BJ (cell line): Measurements from ENCODE around the gene MAS1L. TPM values are rescaled to one million over a fixed set of nuclear protein-coding genes. Genes with fewer than 3 reads are reported as not detected.

Experiments used
- CTCF ChIA-PET: fragments of 350-600 bp; formaldehyde crosslinking; extraction: SDS; loops from one replicate; lab custom pipeline; 2021; ENCODE audit warnings: antibody characterized with exemption, inconsistent platforms; lab: Yijun Ruan, JAX
- POLR2A ChIA-PET: fragments of 300-600 bp; sonication (Branson Sonifier 250); formaldehyde crosslinking; extraction: SDS; loops from one replicate; lab custom pipeline; 2021; ENCODE audit warnings: antibody characterized with exemption; lab: Charles Lee
- DNase-seq: peaks from one replicate; pipeline ENCODE4 v3.0.0-alpha.2; 2011; ENCODE audit warnings: low read depth
- H3K27me3 ChIP-seq: 2 replicates; pipeline ENCODE4 v1.6.0; 2011; ENCODE audit warnings: low read length; ENCODE audit not compliant: control insufficient read depth, insufficient read depth
- H3K36me3 ChIP-seq: 2 replicates; pipeline ENCODE4 v1.5.1; 2011; ENCODE audit warnings: low read length; ENCODE audit not compliant: control insufficient read depth, insufficient read depth
- H3K4me3 ChIP-seq: 2 replicates; pipeline ENCODE4 v1.5.1; 2011; ENCODE audit warnings: low read depth, mild to moderate bottlenecking, control low read depth, low read length
- CTCF ChIP-seq: IDR thresholded peaks from 2 replicates; pipeline ENCODE4 v1.5.1; 2011; ENCODE audit warnings: low read depth, mild to moderate bottlenecking, control low read depth, inconsistent platforms, low read length, moderate library complexity; ENCODE audit not compliant: insufficient read depth
- polyA minus RNA-seq: library from RNA; depleted of rRNA, polyadenylated mRNA; stranded (reverse); fragments of >200 nt; gene quantifications from 2 replicates; pipeline ENCODE4 v1.2.3, GENCODE V29; 2011; rRNA and poly(A)+ RNA removed
- polyA plus RNA-seq: library from polyadenylated mRNA; depleted of rRNA; stranded (reverse); fragments of >200 nt; gene quantifications from 2 replicates; pipeline ENCODE4 v1.2.3, GENCODE V29; 2011; rRNA removed

MAS1L gene, protein sequence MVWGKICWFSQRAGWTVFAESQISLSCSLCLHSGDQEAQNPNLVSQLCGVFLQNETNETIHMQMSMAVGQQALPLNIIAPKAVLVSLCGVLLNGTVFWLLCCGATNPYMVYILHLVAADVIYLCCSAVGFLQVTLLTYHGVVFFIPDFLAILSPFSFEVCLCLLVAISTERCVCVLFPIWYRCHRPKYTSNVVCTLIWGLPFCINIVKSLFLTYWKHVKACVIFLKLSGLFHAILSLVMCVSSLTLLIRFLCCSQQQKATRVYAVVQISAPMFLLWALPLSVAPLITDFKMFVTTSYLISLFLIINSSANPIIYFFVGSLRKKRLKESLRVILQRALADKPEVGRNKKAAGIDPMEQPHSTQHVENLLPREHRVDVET
- polyA plus RNA-seq (not detected in 2 replicates), polyA minus RNA-seq (not detected in 2 replicates)

DNA sequence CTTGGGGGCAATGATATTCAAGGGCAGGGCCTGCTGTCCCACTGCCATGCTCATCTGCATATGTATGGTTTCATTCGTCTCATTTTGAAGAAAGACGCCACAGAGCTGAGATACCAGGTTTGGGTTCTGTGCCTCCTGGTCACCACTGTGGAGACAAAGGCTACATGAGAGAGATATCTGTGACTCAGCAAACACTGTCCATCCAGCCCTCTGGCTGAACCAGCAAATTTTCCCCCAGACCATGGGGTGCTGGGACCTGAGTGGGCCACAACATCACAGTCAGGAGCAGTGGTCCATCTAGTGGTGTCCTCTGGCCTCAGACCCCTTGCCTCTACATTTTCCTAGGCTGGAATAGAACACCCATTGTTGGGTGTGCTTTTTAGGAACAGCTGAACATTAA, at the start of gene MAS1L:
Gene MAS1L (minus strand): TSS at position 297 of the 400 bp plus-strand sequence. CDS start 54 bp downstream, at position 243.
- no peak for TF ChIP-seq CTCF
- Histone ChIP-seq H3K36me3 (no peaks in the 10 kb centered on the region), H3K4me3 (no peak within 1 kb of the TSS), H3K27me3 (no peaks in the 10 kb centered on the region)
- ChIA-PET POLR2A (no interaction called here), CTCF (no interaction called here)
- no peak for DNase-seq

DNA sequence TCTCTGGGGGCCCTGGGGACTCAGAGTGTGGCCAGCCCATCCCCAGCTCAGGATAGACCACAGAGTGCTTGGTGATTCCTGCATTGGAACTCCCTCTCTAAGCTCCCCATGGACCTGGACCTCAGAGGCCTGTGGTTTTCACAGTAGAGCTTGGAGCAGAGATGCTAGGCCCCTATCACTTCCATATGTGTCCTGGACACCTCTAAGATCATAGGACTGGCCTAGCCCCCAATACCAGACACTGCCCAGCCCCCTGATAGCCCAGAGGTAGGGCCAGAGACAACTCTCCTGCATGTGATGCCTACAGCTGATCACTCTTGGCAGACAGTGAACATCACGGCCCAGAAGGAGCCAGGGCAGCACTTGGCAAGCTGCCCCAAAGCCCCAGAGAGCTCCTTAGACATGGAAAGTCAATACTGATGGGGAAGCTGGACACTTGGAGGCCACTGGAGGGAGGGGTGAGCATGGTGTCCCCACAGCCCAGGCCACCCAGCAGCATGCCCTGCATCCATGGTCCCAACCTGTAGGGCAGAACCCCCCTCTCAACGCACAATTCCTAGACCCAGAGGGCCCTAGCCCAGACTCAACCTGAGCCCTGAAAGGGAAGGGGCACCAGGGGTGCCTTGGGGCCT, 44.7 kb upstream of the MAS1L start:
- H3K4me3 ChIP-seq, result no peak overlapping the region
- H3K36me3 ChIP-seq, result no peaks in the 10 kb centered on the region; the same call in 1 of the 2 replicates
- no peak for DNase-seq
- ChIA-PET CTCF (no interaction called here), POLR2A (no interaction called here)
- TF ChIP-seq CTCF, result no peak
- no peaks in the 10 kb centered on the region for H3K27me3 ChIP-seq

- no peak for DNase-seq
- Histone ChIP-seq H3K27me3 (no peaks in the 10 kb centered on the region), H3K4me3 (no peak overlapping the region), H3K36me3 (no peaks in the 10 kb centered on the region; the same call in 1 of the 2 replicates)
- CTCF ChIA-PET, result no interaction called here
- POLR2A ChIA-PET, result no interaction called here
- TF ChIP-seq CTCF, result no peak
Observed at GRCh38 chr6:29531668-29532067, 43.9 kb upstream of the MAS1L start.

DNA sequence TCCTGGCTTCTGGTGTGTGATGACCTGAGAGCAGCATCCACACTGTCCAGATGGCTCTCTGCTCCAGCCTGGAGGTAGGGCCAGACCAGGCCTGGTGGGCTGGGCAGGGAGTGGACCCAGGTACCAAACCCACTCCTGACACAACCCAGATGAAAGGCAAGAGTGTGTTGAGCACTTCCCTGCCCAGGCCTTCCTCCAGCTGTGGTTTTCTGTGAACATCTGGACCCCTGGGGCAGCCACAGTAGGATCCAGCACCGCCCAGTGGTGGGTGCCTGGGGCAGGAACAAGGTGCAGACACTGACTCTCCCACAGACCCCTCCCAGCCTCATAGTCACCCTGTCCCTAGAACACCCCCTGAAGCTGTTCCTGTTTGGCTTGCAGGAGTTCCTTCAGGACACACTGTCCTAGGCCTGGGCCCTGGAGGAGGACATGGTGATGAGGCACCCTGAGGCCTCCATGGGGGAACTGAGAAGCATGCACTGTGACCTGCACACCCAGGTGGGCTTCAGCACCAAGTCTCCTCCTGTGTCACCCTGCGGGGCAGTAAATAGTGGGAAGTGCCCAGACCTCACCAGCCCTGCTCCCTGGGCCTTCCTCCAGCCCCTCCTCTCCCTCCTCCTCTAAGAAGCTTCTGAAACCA, 43.0 kb upstream of the MAS1L start:
- Histone ChIP-seq H3K27me3 (no peaks in the 10 kb centered on the region), H3K36me3 (no peaks in the 10 kb centered on the region; the same call in 1 of the 2 replicates), H3K4me3 (no peak overlapping the region)
- TF ChIP-seq CTCF, result no peak
- ChIA-PET CTCF (no interaction called here), POLR2A (no interaction called here)
- no peak for DNase-seq

DNA sequence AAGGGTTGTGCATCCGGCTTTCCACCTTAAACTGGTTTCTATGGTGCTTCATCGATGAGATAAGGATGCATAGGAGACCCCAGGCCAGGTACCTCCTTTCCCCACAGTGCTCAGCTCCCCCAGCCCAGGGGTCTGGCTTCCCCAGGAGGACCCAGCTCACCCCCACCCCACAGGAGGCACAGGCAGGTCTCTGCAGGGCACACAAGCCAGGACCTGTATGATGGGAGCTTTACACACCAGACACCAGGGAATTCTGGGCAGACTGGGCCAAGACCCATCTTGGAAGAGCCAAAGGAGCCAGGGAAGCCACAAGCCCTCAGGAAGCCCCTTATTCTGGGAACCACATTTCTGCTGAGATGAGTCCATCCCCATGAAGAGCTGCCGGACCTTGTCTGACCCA, 42.2 kb upstream of the MAS1L start:
- H3K27me3 ChIP-seq, result no peaks in the 10 kb centered on the region
- no peak for DNase-seq
- H3K36me3 ChIP-seq, result no peaks in the 10 kb centered on the region; the same call in 1 of the 2 replicates
- ChIA-PET POLR2A (no interaction called here), CTCF (interaction anchor here (1.3 kb wide), 1 partner anchor 123 kb away, joined by 4 read pairs; no protein-coding TSS in a partner anchor)
- H3K4me3 ChIP-seq, result no peak overlapping the region
- no peak for TF ChIP-seq CTCF
